K562 (cell line): Measurements from ENCODE around the gene FCSK. TPM values are rescaled to one million over a fixed set of nuclear protein-coding genes. Genes with fewer than 3 reads are reported as not detected.

Experiments
- ADNP ChIP-seq: fragments of 200-800 bp; sonication (Bioruptor generic); IDR thresholded peaks from 2 replicates; pipeline ENCODE4 v1.6.1; 2016; ENCODE audit warnings: missing genetic modification characterization, missing compliant biosample characterization
- ARID1B ChIP-seq: fragments of 450-650 bp; IDR thresholded peaks from 2 replicates; pipeline ENCODE4 v1.6.1; 2016; ENCODE audit warnings: antibody characterized with exemption, mild to moderate bottlenecking, inconsistent platforms
- CHD7 ChIP-seq: fragments of 200-600 bp; sonication (generic); IDR thresholded peaks from one replicate; pipeline ENCODE4 v1.6.1; 2012; ENCODE audit warnings: mild to moderate bottlenecking, low read depth, low read length, inconsistent platforms
- GTF2F1 ChIP-seq: IDR thresholded peaks from 2 replicates; pipeline ENCODE4 v1.6.1; 2011; ENCODE audit warnings: low read depth, low read length, improper control_type of control experiment
- HDGF ChIP-seq: fragments of 450-650 bp; IDR thresholded peaks from 2 replicates; pipeline ENCODE4 v1.6.1; 2016
- MTA3 ChIP-seq: fragments of 450-650 bp; formaldehyde crosslinking; IDR thresholded peaks from 2 replicates; pipeline ENCODE4 v1.6.1; 2017; ENCODE audit warnings: mild to moderate bottlenecking, borderline replicate concordance
- MYC ChIP-seq, 2 experiments: fragments of 250-450 bp in 1 of 2; sonication (Bioruptor Pico) in 1 of 2; IDR thresholded peaks; 2 replicates each; pipeline versions ENCODE4 v1.5.1 to v1.6.1; 2012 to 2021; ENCODE audit warnings: low read depth in 2 of 2, borderline replicate concordance in 1 of 2, improper control_type of control experiment in 1 of 2, low read length in 1 of 2, mild to moderate bottlenecking in 1 of 2, moderate library complexity in 1 of 2
- NFIC ChIP-seq: fragments of 450-650 bp; IDR thresholded peaks from 2 replicates; pipeline ENCODE4 v1.6.1; 2017; ENCODE audit warnings: mild to moderate bottlenecking, inconsistent platforms
- SREBF1 ChIP-seq: fragments of 150-350 bp; IDR thresholded peaks from 2 replicates; pipeline ENCODE4 v1.6.1; 2014; ENCODE audit warnings: antibody characterized with exemption, low read depth, low read length, borderline replicate concordance
- SRSF7 ChIP-seq: fragments of 200-400 bp; formaldehyde crosslinking; optimal IDR thresholded peaks from 2 replicates; pipeline ENCODE3; 2017; ENCODE audit warnings: mild to moderate bottlenecking, low read depth, low read length
- XRCC4 ChIP-seq: IDR thresholded peaks from one replicate; pipeline ENCODE4 v1.6.1; 2011; ENCODE audit not compliant: insufficient read depth, insufficient read length; ENCODE audit errors: extremely low read depth
- ZBTB1 ChIP-seq: sonication (generic); formaldehyde crosslinking; IDR thresholded peaks from 2 replicates; pipeline ENCODE4 v1.8.1; 2023; ENCODE audit warnings: missing genetic modification reagents, low read depth, mild to moderate bottlenecking, borderline replicate concordance
- ZNF274 ChIP-seq: IDR thresholded peaks from 2 replicates; pipeline ENCODE4 v1.6.1; 2011; ENCODE audit warnings: low read depth, mild to moderate bottlenecking, low read length, moderate library complexity, borderline replicate concordance
- ZNF316 ChIP-seq: fragments of 450-650 bp; IDR thresholded peaks from 2 replicates; pipeline ENCODE4 v1.6.1; 2016
- ZNF444 ChIP-seq: fragments of 250-450 bp; sonication (Bioruptor Pico); IDR thresholded peaks from 2 replicates; pipeline ENCODE4 v1.4.0; 2020; ENCODE audit warnings: mild to moderate bottlenecking, moderate library complexity
- ZNF589 ChIP-seq: fragments of 200-800 bp; sonication (Bioruptor generic); IDR thresholded peaks from 2 replicates; pipeline ENCODE4 v1.6.1; 2016; ENCODE audit warnings: low read depth, missing genetic modification characterization, missing compliant biosample characterization
- polyA plus RNA-seq, 8 experiments: library from polyadenylated mRNA; depleted of rRNA in 4 of 8; stranded (reverse) in 5 of 8; unstranded in 3 of 8; fragments of >200 nt; fragmentation: Nextera tagmentation in 2 of 8; fragmentation: Illumina TruSeq in 1 of 8; extraction: Ambion mirVana in 2 of 8; extraction: Trizol in 1 of 8; gene quantifications; 2 replicates each; pipeline versions ENCODE4 v1.2.1 to v1.2.3, GENCODE V29; 2011 to 2014; ENCODE audit warnings: inconsistent platforms in 1 of 8, missing spikeins in 1 of 8
- total RNA-seq, 7 experiments: library from RNA; depleted of rRNA in 6 of 7; stranded (reverse); fragments of >200 nt in 6 of 7; fragmentation: Illumina TruSeq in 2 of 7; extraction: Trizol in 2 of 7; gene quantifications; 2 replicates each; pipeline versions ENCODE4 v1.2.1 to v1.2.3, GENCODE V29; 2011 to 2021; ENCODE audit warnings: low replicate concordance in 1 of 7

Gene FCSK
- total and polyA plus RNA-seq, 9 of the 15 experiments (the other 6 are each of a cell fraction or from before 2014, with no cell fraction given): 0.92 to 18.6 (median 8.3) TPM

- TF ChIP-seq ZBTB1 (CRISPR knock-in tag) (no peak), ZNF444 (CRISPR knock-in tag) (no peak), SREBF1 (no peak), NFIC (no peak), ZNF274 (no peak), ADNP (tag) (no peak), XRCC4 (no peak), SRSF7 (no peak), CHD7 (no peak), MTA3 (peak; percentile 54; the same call in 1 of the 2 replicates), ZNF589 (CRISPR knock-in tag) (no peak), ARID1B (no peak), MYC (IDR thresholded peaks at IDR 0.05; ENCODE audit: low read depth, low read length) (0 out of 2 replicates have a peak, but pooled peaks have one; percentile 8), MYC (CRISPR knock-in tag; IDR thresholded peaks at IDR 0.05; ENCODE audit: borderline replicate concordance, low read depth) (no peak), HDGF (no peak), GTF2F1 (no peak), ZNF316 (no peak)
These were observed at the start of gene FCSK (continued) for GRCh38 chr16:70454222-70455034.
